ENCODE results near the gene CDK1.

CDK1 gene

GRCh38 chr10:60753152-60753551 is 25.1 kb upstream of the CDK1 start:
- Histone ChIP-seq H3K4me1 (ENCODE audit: insufficient read depth, low read length) (peaks cover 5% of the 10 kb centered on the region; the same call in 1 of the 2 replicates), H3K9ac (ENCODE audit: low read depth, low read length) (no peak overlapping the region), H3K36me3 (ENCODE audit: insufficient read depth, low read length) (no peaks in the 10 kb centered on the region; the same call in 1 of the 2 replicates), H3K9me3 (ENCODE audit: control insufficient read depth, insufficient read depth, low read length) (0 out of 2 replicates have a peak, but pooled peaks cover 3% of the 10 kb centered on the region)

- H3K9me3 ChIP-seq (ENCODE audit: control insufficient read depth, insufficient read depth, low read length): 0 out of 2 replicates have a peak, but pooled peaks cover 3% of the 10 kb centered on the region
- no peaks in the 10 kb centered on the region; the same call in 1 of the 2 replicates for H3K36me3 ChIP-seq (ENCODE audit: insufficient read depth, low read length)
- no peak overlapping the region for H3K9ac ChIP-seq (ENCODE audit: low read depth, low read length)
- peaks cover 5% of the 10 kb centered on the region; the same call in 1 of the 2 replicates for H3K4me1 ChIP-seq (ENCODE audit: insufficient read depth, low read length)
Observed at GRCh38 chr10:60753817-60754216, 24.5 kb upstream of the CDK1 start.

GRCh38 chr10:60757420-60757895 is 20.8 kb upstream of the CDK1 start:
- Histone ChIP-seq H3K9me3 (ENCODE audit: control insufficient read depth, insufficient read depth, low read length) (0 out of 2 replicates have a peak, but pooled peaks cover 3% of the 10 kb centered on the region), H3K4me1 (ENCODE audit: insufficient read depth, low read length) (peaks cover 5% of the 10 kb centered on the region; the same call in 1 of the 2 replicates), H3K36me3 (ENCODE audit: insufficient read depth, low read length) (no peaks in the 10 kb centered on the region; the same call in 1 of the 2 replicates), H3K9ac (ENCODE audit: low read depth, low read length) (no peak overlapping the region)

GRCh38 chr10:60759181-60759580 is 19.1 kb upstream of the CDK1 start:
- H3K9me3 ChIP-seq (ENCODE audit: control insufficient read depth, insufficient read depth, low read length): no peaks in the 10 kb centered on the region
- peaks cover 5% of the 10 kb centered on the region; the same call in 1 of the 2 replicates for H3K4me1 ChIP-seq (ENCODE audit: insufficient read depth, low read length)
- no peaks in the 10 kb centered on the region for H3K36me3 ChIP-seq (ENCODE audit: insufficient read depth, low read length)
- no peak overlapping the region for H3K9ac ChIP-seq (ENCODE audit: low read depth, low read length)

- Histone ChIP-seq H3K4me1 (ENCODE audit: insufficient read depth, low read length) (peaks cover 5% of the 10 kb centered on the region; the same call in 1 of the 2 replicates), H3K36me3 (ENCODE audit: insufficient read depth, low read length) (no peaks in the 10 kb centered on the region), H3K9me3 (ENCODE audit: control insufficient read depth, insufficient read depth, low read length) (no peaks in the 10 kb centered on the region), H3K9ac (ENCODE audit: low read depth, low read length) (no peak overlapping the region)
Observed at GRCh38 chr10:60760711-60761210, 17.5 kb upstream of the CDK1 start.

GRCh38 chr10:60762554-60762953 is 15.7 kb upstream of the CDK1 start:
- Histone ChIP-seq H3K36me3 (ENCODE audit: insufficient read depth, low read length) (no peaks in the 10 kb centered on the region), H3K4me1 (ENCODE audit: insufficient read depth, low read length) (peaks cover 2% of the 10 kb centered on the region; the same call in 1 of the 2 replicates), H3K9ac (ENCODE audit: low read depth, low read length) (no peak overlapping the region), H3K9me3 (ENCODE audit: control insufficient read depth, insufficient read depth, low read length) (no peaks in the 10 kb centered on the region)

GRCh38 chr10:60767424-60767823 is 10.9 kb upstream of the CDK1 start:
- H3K9me3 ChIP-seq (ENCODE audit: control insufficient read depth, insufficient read depth, low read length): no peaks in the 10 kb centered on the region
- no peaks in the 10 kb centered on the region for H3K4me1 ChIP-seq (ENCODE audit: insufficient read depth, low read length)
- H3K36me3 ChIP-seq (ENCODE audit: insufficient read depth, low read length): no peaks in the 10 kb centered on the region
- no peak overlapping the region for H3K9ac ChIP-seq (ENCODE audit: low read depth, low read length)

GRCh38 chr10:60769406-60769805 is 8.9 kb upstream of the CDK1 start:
- Histone ChIP-seq H3K4me1 (ENCODE audit: insufficient read depth, low read length) (no peaks in the 10 kb centered on the region), H3K9me3 (ENCODE audit: control insufficient read depth, insufficient read depth, low read length) (no peaks in the 10 kb centered on the region), H3K9ac (ENCODE audit: low read depth, low read length) (no peak overlapping the region), H3K36me3 (ENCODE audit: insufficient read depth, low read length) (no peaks in the 10 kb centered on the region)

GRCh38 chr10:60777696-60778213 is 523 bp upstream of the CDK1 start:
- Histone ChIP-seq H3K9me3 (ENCODE audit: control insufficient read depth, insufficient read depth, low read length) (no peaks in the 10 kb centered on the region), H3K36me3 (ENCODE audit: insufficient read depth, low read length) (no peaks in the 10 kb centered on the region), H3K9ac (ENCODE audit: low read depth, low read length) (peak overlapping the region; percentile 46)

GRCh38 chr10:60778971-60779796 is 906 bp downstream of the CDK1 start:
- Histone ChIP-seq H3K36me3 (ENCODE audit: insufficient read depth, low read length) (peaks cover 3% of the 10 kb centered on the region; the same call in 1 of the 2 replicates), H3K9me3 (ENCODE audit: control insufficient read depth, insufficient read depth, low read length) (no peaks in the 10 kb centered on the region), H3K4me1 (ENCODE audit: insufficient read depth, low read length) (no peaks in the 10 kb centered on the region), H3K9ac (ENCODE audit: low read depth, low read length) (peak overlapping the region; percentile 76)

More at GRCh38 chr10:60777696-60778213, 523 bp upstream of the CDK1 start:
- H3K4me1 ChIP-seq (ENCODE audit: insufficient read depth, low read length): no peaks in the 10 kb centered on the region

- peaks cover 12% of the 10 kb centered on the region for H3K36me3 ChIP-seq (ENCODE audit: insufficient read depth, low read length)
- no peaks in the 10 kb centered on the region for H3K4me1 ChIP-seq (ENCODE audit: insufficient read depth, low read length)
- peak overlapping the region; percentile 0; the same call in 1 of the 2 replicates for H3K9ac ChIP-seq (ENCODE audit: low read depth, low read length)
- no peaks in the 10 kb centered on the region for H3K9me3 ChIP-seq (ENCODE audit: control insufficient read depth, insufficient read depth, low read length)
Observed at GRCh38 chr10:60781661-60782060, 3.4 kb downstream of the CDK1 start.

- Histone ChIP-seq H3K9ac (ENCODE audit: low read depth, low read length) (no peak overlapping the region), H3K4me1 (ENCODE audit: insufficient read depth, low read length) (no peaks in the 10 kb centered on the region), H3K36me3 (ENCODE audit: insufficient read depth, low read length) (peaks cover 12% of the 10 kb centered on the region), H3K9me3 (ENCODE audit: control insufficient read depth, insufficient read depth, low read length) (no peaks in the 10 kb centered on the region)
Observed at GRCh38 chr10:60784641-60785040, 6.4 kb downstream of the CDK1 start.

- no peaks in the 10 kb centered on the region for H3K9me3 ChIP-seq (ENCODE audit: control insufficient read depth, insufficient read depth, low read length)
- H3K36me3 ChIP-seq (ENCODE audit: insufficient read depth, low read length): peaks cover 27% of the 10 kb centered on the region
- H3K9ac ChIP-seq (ENCODE audit: low read depth, low read length): no peak overlapping the region
- no peaks in the 10 kb centered on the region for H3K4me1 ChIP-seq (ENCODE audit: insufficient read depth, low read length)
Observed at GRCh38 chr10:60788544-60788943, 10.3 kb downstream of the CDK1 start.

GRCh38 chr10:60789340-60789739 is 11.1 kb downstream of the CDK1 start:
- Histone ChIP-seq H3K36me3 (ENCODE audit: insufficient read depth, low read length) (peaks cover 26% of the 10 kb centered on the region), H3K9ac (ENCODE audit: low read depth, low read length) (no peak overlapping the region), H3K4me1 (ENCODE audit: insufficient read depth, low read length) (no peaks in the 10 kb centered on the region), H3K9me3 (ENCODE audit: control insufficient read depth, insufficient read depth, low read length) (no peaks in the 10 kb centered on the region)
